Measurements from ENCODE around the gene AEBP1. TPM values are rescaled to one million over a fixed set of nuclear protein-coding genes. Genes with fewer than 3 reads are reported as not detected.

AEBP1 gene
- total RNA-seq, 1 experiment from 2014 or later: 49.3 TPM

GRCh38 chr7:44060948-44061644 is 43.0 kb upstream of the AEBP1 start:
- no peaks in the 10 kb centered on the region for H4K20me1 ChIP-seq (ENCODE audit: control insufficient read depth, insufficient read depth, insufficient read length)
- no peak overlapping the region for H3K23ac ChIP-seq (ENCODE audit: insufficient read length, low read depth, low read length)
- H4K91ac ChIP-seq (ENCODE audit: insufficient read length, low read depth, low read length): no peak overlapping the region
- no peak overlapping the region for H4K8ac ChIP-seq (replicated peaks; ENCODE audit: insufficient read length, low read depth, low read length)
- WGBS (ENCODE audit: extremely low coverage, insufficient read length, low lambda C conversion rate): no CpG with 5 or more reads among the region's 8 CpGs
- no peak overlapping the region for H3T11ph ChIP-seq (ENCODE audit: low read length)
- H3K9me3 ChIP-seq (ENCODE audit: control insufficient read depth, low read depth, low read length): no peaks in the 10 kb centered on the region
- peaks cover 14 to 53% (median 31%) of the 10 kb centered on the region in 3 experiments; a peak in 6 of 7 replicates for H3K36me3 Mint-ChIP-seq (ENCODE audit: insufficient read depth in 1 of 3, low read depth in 3 of 3)
- H3K14ac ChIP-seq (ENCODE audit: insufficient read depth, low read length): no peak overlapping the region
- H2AK5ac ChIP-seq (ENCODE audit: insufficient read length, low read length): no peak overlapping the region
- H3K4me3 Mint-ChIP-seq: no peak overlapping the region
- H3K79me1 ChIP-seq (ENCODE audit: insufficient read depth, low read depth, low read length, poor library complexity, severe bottlenecking): no peaks in the 10 kb centered on the region
- H2AFZ ChIP-seq (ENCODE audit: low read length): no peak overlapping the region
- no peak for DNase-seq
- no peak overlapping the region; a peak in 1 of 7 replicates for H3K27ac Mint-ChIP-seq
- H2BK5ac ChIP-seq (ENCODE audit: insufficient read length, low read length): no peak overlapping the region
- H3K27ac ChIP-seq (ENCODE audit: insufficient read length, low read depth, low read length): no peak overlapping the region
- H3K4me1 Mint-ChIP-seq: peaks cover 25 to 27% of the 10 kb centered on the region in 2 experiments
- peaks cover 3% of the 10 kb centered on the region; the same call in 1 of the 2 replicates for H3K27me3 Mint-ChIP-seq (ENCODE audit: low read depth)
- no peak overlapping the region for H2BK12ac ChIP-seq (ENCODE audit: insufficient read length, low read depth, low read length)
- H3K27me3 ChIP-seq (ENCODE audit: insufficient read depth, low read length): no peaks in the 10 kb centered on the region
- H2BK120ac ChIP-seq (ENCODE audit: low read depth, low read length, poor library complexity, severe bottlenecking): no peak overlapping the region
- no peak overlapping the region for H4K5ac ChIP-seq (ENCODE audit: insufficient read length, low read depth, low read length)
- no peak overlapping the region for H3K4me2 ChIP-seq (ENCODE audit: insufficient read depth, insufficient read length, low read length)
- no peak overlapping the region for H2BK20ac ChIP-seq (ENCODE audit: low read depth, low read length, poor library complexity, severe bottlenecking)
- TF ChIP-seq CTCF (conservative IDR thresholded peaks at IDR 0.05): no peak
- H2BK15ac ChIP-seq (ENCODE audit: low read depth, low read length): no peak overlapping the region
- H3K18ac ChIP-seq (ENCODE audit: insufficient read length, low read depth, low read length): no peak overlapping the region
- H3K23me2 ChIP-seq (ENCODE audit: insufficient read length, low read depth, low read length, poor library complexity, severe bottlenecking): no peaks in the 10 kb centered on the region
- H3K9me3 Mint-ChIP-seq: no peaks in the 10 kb centered on the region; a peak in 2 of 5 replicates
- no peak overlapping the region for H3K9ac ChIP-seq (ENCODE audit: extremely low read depth, insufficient read length, low read length)
- no peaks in the 10 kb centered on the region for H3K79me2 ChIP-seq (ENCODE audit: insufficient read depth, low read length)
- peaks cover 7% of the 10 kb centered on the region; the same call in 1 of the 2 replicates for H3K4me1 ChIP-seq (ENCODE audit: insufficient read depth, low read length)
- H3K56ac ChIP-seq (ENCODE audit: insufficient read length, low read depth, low read length): no peak overlapping the region
- H3K4ac ChIP-seq (ENCODE audit: low read depth, low read length): no peak overlapping the region
